Upper lobe of left lung (tissue), 6 donors: Measurements from ENCODE around the gene TMEM161A. TPM values are rescaled to one million over a fixed set of nuclear protein-coding genes. Genes with fewer than 3 reads are reported as not detected.
A peak's percentile ranks its signal among the peaks of the same experiment; 100 is the strongest.
"Not testable (repeated sequence)": the region's sequence is repeated elsewhere in the genome, so short reads cannot be mapped to it uniquely, and the experiment has no call there.

Experiments used
- ATAC-seq, 2 donors: fragments of 200-7000 bp; cut with Tn5 transposase; one replicate each; pipeline ENCODE4 v1.9.1; 2022; ENCODE audit warnings: mild to moderate bottlenecking in 2 of 2, moderate library complexity in 2 of 2; ENCODE audit not compliant: low FRiP score in 2 of 2
- DNase-seq, 2 donors: peaks; one replicate each; pipeline ENCODE4 v3.0.0-alpha.2; 2019 to 2020
- H3K27ac ChIP-seq, 4 donors: fragments of 200-600 bp; sonication (generic); one replicate each; pipeline ENCODE4 v1.5.1; 2016 to 2019
- H3K27me3 ChIP-seq, 4 donors: fragments of 200-600 bp; sonication (generic); one replicate each; pipeline ENCODE4 v1.5.1; 2017 to 2019
- H3K36me3 ChIP-seq, 4 donors: fragments of 200-600 bp; sonication (generic); one replicate each; pipeline ENCODE4 v1.5.1; 2016 to 2019
- H3K4me1 ChIP-seq, 4 donors: fragments of 200-600 bp; sonication (generic); one replicate each; pipeline ENCODE4 v1.5.1; 2018 to 2019
- H3K4me3 ChIP-seq, 4 donors: fragments of 200-600 bp; sonication (generic); one replicate each; pipeline ENCODE4 v1.5.1; 2017 to 2019; ENCODE audit warnings: mild to moderate bottlenecking in 2 of 4, moderate library complexity in 1 of 4
- H3K9me3 ChIP-seq, 4 donors: fragments of 200-600 bp; sonication (generic); one replicate each; pipeline ENCODE4 v1.5.1; 2018 to 2019
- EP300 ChIP-seq, 4 donors: sonication (generic); formaldehyde crosslinking; IDR thresholded peaks; one replicate each; pipeline ENCODE4 v1.5.1; 2017; ENCODE audit warnings: antibody characterized with exemption in 4 of 4, control low read depth in 2 of 4
- POLR2A ChIP-seq, 4 donors: fragments of 450-650 bp; IDR thresholded peaks; one replicate each; pipeline ENCODE4 v1.5.1; 2016 to 2017; ENCODE audit warnings: antibody characterized with exemption in 4 of 4, mild to moderate bottlenecking in 2 of 4
- POLR2AphosphoS5 ChIP-seq, 2 donors: sonication (generic); formaldehyde crosslinking; IDR thresholded peaks; one replicate each; pipeline ENCODE4 v1.5.1; 2017; ENCODE audit warnings: antibody characterized with exemption in 2 of 2
- WGBS, 2 donors: methylation state at CpG; one replicate each; pipeline ENCODE4 v1.1.5; 2017 to 2018; 5-methylcytosine and 5-hydroxymethylcytosine counted together
- total RNA-seq, 6 donors: library from RNA; depleted of rRNA in 4 of 6; stranded (reverse); fragments of >200 nt in 4 of 6; gene quantifications; one replicate each; pipeline versions ENCODE4 v1.1.0 to v1.2.1, GENCODE V29; 2016 to 2021
- TF ChIP-seq, protein P1 (sequence below), 6 experiments: fragments of 450-650 bp in 4 of 6; fragments of 200-600 bp in 2 of 6; sonication (generic) in 2 of 6; IDR thresholded peaks; one replicate each; pipeline ENCODE4 v1.5.1; 2016 to 2019; ENCODE audit warnings: antibody characterized with exemption in 6 of 6
- donor health status: DM: no; HTN: no; CAD: no; lungs with moderate emphysema.
- donor health status: DM: no; HTN: yes; CAD: no; lungs with severe emphysema.

The TMEM161A gene
- total RNA-seq, 6 donors from 2014 or later = 18.7 to 31.6 (median 26.2) TPM

GRCh38 chr19:19142347-19142746 is 4.1 kb upstream of the TMEM161A start:
- Histone ChIP-seq H3K4me1 (peaks cover 0 to 27% (median 11%) of the 10 kb centered on the region in 4 donors), H3K27me3 (no peaks in the 10 kb centered on the region), H3K9me3 (no peaks in the 10 kb centered on the region), H3K27ac (no peak overlapping the region), H3K36me3 (peaks cover 0 to 10% (median 7%) of the 10 kb centered on the region in 4 donors), H3K4me3 (no peak overlapping the region)
- TF ChIP-seq, protein P1, sequence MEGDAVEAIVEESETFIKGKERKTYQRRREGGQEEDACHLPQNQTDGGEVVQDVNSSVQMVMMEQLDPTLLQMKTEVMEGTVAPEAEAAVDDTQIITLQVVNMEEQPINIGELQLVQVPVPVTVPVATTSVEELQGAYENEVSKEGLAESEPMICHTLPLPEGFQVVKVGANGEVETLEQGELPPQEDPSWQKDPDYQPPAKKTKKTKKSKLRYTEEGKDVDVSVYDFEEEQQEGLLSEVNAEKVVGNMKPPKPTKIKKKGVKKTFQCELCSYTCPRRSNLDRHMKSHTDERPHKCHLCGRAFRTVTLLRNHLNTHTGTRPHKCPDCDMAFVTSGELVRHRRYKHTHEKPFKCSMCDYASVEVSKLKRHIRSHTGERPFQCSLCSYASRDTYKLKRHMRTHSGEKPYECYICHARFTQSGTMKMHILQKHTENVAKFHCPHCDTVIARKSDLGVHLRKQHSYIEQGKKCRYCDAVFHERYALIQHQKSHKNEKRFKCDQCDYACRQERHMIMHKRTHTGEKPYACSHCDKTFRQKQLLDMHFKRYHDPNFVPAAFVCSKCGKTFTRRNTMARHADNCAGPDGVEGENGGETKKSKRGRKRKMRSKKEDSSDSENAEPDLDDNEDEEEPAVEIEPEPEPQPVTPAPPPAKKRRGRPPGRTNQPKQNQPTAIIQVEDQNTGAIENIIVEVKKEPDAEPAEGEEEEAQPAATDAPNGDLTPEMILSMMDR (IDR thresholded peaks at IDR 0.05) = no peak
- no peak for TF ChIP-seq POLR2A (IDR thresholded peaks at IDR 0.05)
- no peak for TF ChIP-seq EP300 (IDR thresholded peaks at IDR 0.05)
- no peak for TF ChIP-seq POLR2AphosphoS5 (IDR thresholded peaks at IDR 0.05)
- 85 to 93% methylated on average over 12 of the region's 12 CpGs for WGBS, 2 donors
- ATAC-seq (no peak), DNase-seq (no peak)

- no peak for DNase-seq
- no peak for ATAC-seq
- H3K36me3 ChIP-seq = no peaks in the 10 kb centered on the region
These were observed 2.2 kb upstream of the TMEM161A start for GRCh38 chr19:19140476-19140875.

GRCh38 chr19:19139876-19140229 is 1.6 kb upstream of the TMEM161A start:
- ATAC-seq (no peak), DNase-seq (no peak)
- Histone ChIP-seq H3K4me3 (no peak overlapping the region), H3K36me3 (no peaks in the 10 kb centered on the region), H3K4me1 (peaks cover 0 to 24% (median 11%) of the 10 kb centered on the region in 4 donors), H3K27me3 (no peaks in the 10 kb centered on the region), H3K9me3 (no peaks in the 10 kb centered on the region), H3K27ac (no peak overlapping the region)
- 40 to 42% methylated on average over 4 to 5 of the region's 5 CpGs for WGBS, 2 donors
- no peak for TF ChIP-seq EP300 (IDR thresholded peaks at IDR 0.05)
- no peak for TF ChIP-seq POLR2A (IDR thresholded peaks at IDR 0.05)
- TF ChIP-seq, protein P1 (IDR thresholded peaks at IDR 0.05) = peak in 1 of 6 experiments; percentile 9
- TF ChIP-seq POLR2AphosphoS5 (IDR thresholded peaks at IDR 0.05) = no peak

More at GRCh38 chr19:19140476-19140875, 2.2 kb upstream of the TMEM161A start:
- TF ChIP-seq POLR2A (IDR thresholded peaks at IDR 0.05) (no peak), EP300 (IDR thresholded peaks at IDR 0.05) (no peak), POLR2AphosphoS5 (IDR thresholded peaks at IDR 0.05) (no peak)
- TF ChIP-seq, protein P1 (IDR thresholded peaks at IDR 0.05) = no peak
- no peak overlapping the region for H3K4me3 ChIP-seq
- H3K4me1 ChIP-seq = peaks cover 0 to 23% (median 11%) of the 10 kb centered on the region in 4 donors
- no peaks in the 10 kb centered on the region for H3K9me3 ChIP-seq
- no peaks in the 10 kb centered on the region for H3K27me3 ChIP-seq
- 60 to 66% methylated on average over 5 of the region's 5 CpGs for WGBS, 2 donors
- H3K27ac ChIP-seq = no peak overlapping the region

DNA sequence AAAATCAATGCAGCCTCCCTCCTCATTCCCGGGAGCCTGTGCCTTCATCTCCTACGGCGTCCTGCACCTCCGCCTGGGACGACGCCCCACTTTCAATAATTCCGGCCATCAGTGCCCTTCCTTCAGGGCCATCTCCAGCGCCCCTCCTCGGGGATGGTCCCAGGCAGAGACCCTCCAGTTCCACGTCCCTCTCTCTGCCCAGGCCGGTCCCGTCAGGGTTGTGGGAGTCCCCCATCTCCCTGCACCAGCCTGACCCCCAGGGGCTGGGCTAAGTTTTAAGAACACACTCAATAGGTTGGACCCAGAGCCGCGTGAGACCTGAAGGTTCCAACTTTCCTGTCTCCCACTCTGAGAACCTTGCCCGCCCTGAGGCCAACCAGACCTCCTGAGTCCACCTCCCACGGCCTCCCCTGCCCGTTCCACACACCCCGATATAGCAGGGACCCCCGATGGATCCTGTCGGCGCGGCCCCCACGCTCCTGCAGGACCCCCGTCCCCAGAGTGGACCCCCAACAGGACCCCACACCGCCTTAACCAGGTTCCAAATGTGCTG is 646 bp downstream of the TMEM161A start:
- Histone ChIP-seq H3K9me3 (peaks cover 0 to 1% (median under 1%) of the 10 kb centered on the region in 4 donors), H3K4me1 (peaks cover 0 to 28% (median 11%) of the 10 kb centered on the region in 4 donors), H3K27me3 (no peaks in the 10 kb centered on the region), H3K36me3 (no peaks in the 10 kb centered on the region), H3K4me3 (peak overlapping the region; percentile 60 to 89 (median 80)), H3K27ac (peak overlapping the region; percentile 46 to 78 (median 72))
- ATAC-seq = peak; percentile 13 to 16
- TF ChIP-seq POLR2AphosphoS5 (IDR thresholded peaks at IDR 0.05) (no peak), POLR2A (IDR thresholded peaks at IDR 0.05) (no peak), EP300 (IDR thresholded peaks at IDR 0.05) (no peak)
- TF ChIP-seq, protein P1 (IDR thresholded peaks at IDR 0.05) = no peak
- peak; percentile 23 to 76 for DNase-seq
- WGBS, 2 donors = 9 to 18% methylated on average over 17 to 25 of the region's 25 CpGs

- not testable (repeated sequence) for H3K4me3 ChIP-seq, DNase-seq, H3K36me3 ChIP-seq, H3K27me3 ChIP-seq, H3K27ac ChIP-seq, ATAC-seq
- WGBS, 2 donors = 87 to 88% methylated on average over 6 of the region's 6 CpGs
- Histone ChIP-seq H3K4me1 (peaks cover 0 to 28% (median 11%) of the 10 kb centered on the region in 4 donors), H3K9me3 (peaks cover 4 to 12% (median 10%) of the 10 kb centered on the region in 4 donors)
These were observed 2.6 kb downstream of the TMEM161A start for GRCh38 chr19:19135713-19136112.
